ENCODE data around the gene CTNNB1. TPM values are rescaled to one million over a fixed set of nuclear protein-coding genes. Genes with fewer than 3 reads are reported as not detected.

CTNNB1 gene
- total RNA-seq, 1 donor from 2014 or later: 430 TPM

- no peak for DNase-seq (ENCODE audit: low read depth)
Observed at GRCh38 chr3:41213588-41213987, 14.3 kb downstream of the CTNNB1 start.

- DNase-seq (ENCODE audit: low read depth): no peak
Observed at GRCh38 chr3:41216422-41216821, 17.1 kb downstream of the CTNNB1 start.

- no peak for DNase-seq (ENCODE audit: low read depth)
Observed at GRCh38 chr3:41216993-41217392, 17.7 kb downstream of the CTNNB1 start.

- DNase-seq (ENCODE audit: low read depth): no peak
Observed at GRCh38 chr3:41219424-41219823, 20.1 kb downstream of the CTNNB1 start.

- no peak for DNase-seq (ENCODE audit: low read depth)
Observed at GRCh38 chr3:41220906-41221677, 21.8 kb downstream of the CTNNB1 start.

- DNase-seq (ENCODE audit: low read depth): no peak
Observed at GRCh38 chr3:41222012-41222411, 22.7 kb downstream of the CTNNB1 start.

- no peak for DNase-seq (ENCODE audit: low read depth)
Observed at GRCh38 chr3:41222501-41222900, 23.2 kb downstream of the CTNNB1 start.

GRCh38 chr3:41223078-41223477 is 23.8 kb downstream of the CTNNB1 start:
- DNase-seq (ENCODE audit: low read depth): no peak

GRCh38 chr3:41223691-41224090 is 24.4 kb downstream of the CTNNB1 start:
- DNase-seq (ENCODE audit: low read depth): no peak

GRCh38 chr3:41224120-41224806 is 25.0 kb downstream of the CTNNB1 start:
- DNase-seq (ENCODE audit: low read depth): peak; percentile 72

GRCh38 chr3:41234823-41235721 is 35.8 kb downstream of the CTNNB1 start:
- DNase-seq (ENCODE audit: low read depth): no peak

- no peak for DNase-seq (ENCODE audit: low read depth)
Observed at GRCh38 chr3:41236228-41236627, 36.9 kb downstream of the CTNNB1 start.

GRCh38 chr3:41237907-41238306 is 38.6 kb downstream of the CTNNB1 start:
- no peak for DNase-seq (ENCODE audit: low read depth)

GRCh38 chr3:41239587-41239986 is 40.3 kb downstream of the CTNNB1 start:
- no peak for DNase-seq (ENCODE audit: low read depth)

- no peak for DNase-seq (ENCODE audit: low read depth)
Observed at GRCh38 chr3:41241161-41241560, 41.9 kb downstream of the CTNNB1 start.

- DNase-seq (ENCODE audit: low read depth): no peak
Observed at GRCh38 chr3:41241800-41242571, 42.7 kb downstream of the CTNNB1 start.

GRCh38 chr3:41243183-41243582 is 43.9 kb downstream of the CTNNB1 start:
- DNase-seq (ENCODE audit: low read depth): no peak

GRCh38 chr3:41244620-41245336 is 45.5 kb downstream of the CTNNB1 start:
- DNase-seq (ENCODE audit: low read depth): no peak

- no peak for DNase-seq (ENCODE audit: low read depth)
Observed at GRCh38 chr3:41247055-41248004, 48.0 kb downstream of the CTNNB1 start.

All from myocyte (in vitro differentiated cells).